ENCODE measurements around the gene GPR82. TPM values are rescaled to one million over a fixed set of nuclear protein-coding genes. Genes with fewer than 3 reads are reported as not detected.

The GPR82 gene
- polyA plus RNA-seq, 1 donor (not counting 4 experiments of a cell fraction or from before 2014, with no cell fraction given) = not detected

DNA sequence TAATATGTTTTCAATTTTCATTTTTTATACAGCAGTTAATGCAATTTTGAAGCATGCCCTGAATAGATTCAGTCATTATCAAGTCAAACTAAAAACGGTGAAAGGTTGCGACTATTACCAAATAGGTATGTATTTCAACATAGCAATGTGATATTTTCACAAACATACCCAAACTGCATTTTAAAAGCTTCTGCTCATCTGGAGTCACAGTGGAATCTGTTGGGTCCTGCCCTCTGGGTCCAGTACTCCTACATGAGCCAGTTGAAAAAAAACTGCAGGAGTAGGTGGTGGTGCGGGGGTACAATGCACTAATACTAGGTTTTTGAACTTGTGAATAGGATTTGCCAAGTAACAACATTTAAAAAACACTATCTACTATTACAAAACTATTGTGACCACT lies 34.3 kb upstream of the GPR82 start:
- TF ChIP-seq, protein P1, sequence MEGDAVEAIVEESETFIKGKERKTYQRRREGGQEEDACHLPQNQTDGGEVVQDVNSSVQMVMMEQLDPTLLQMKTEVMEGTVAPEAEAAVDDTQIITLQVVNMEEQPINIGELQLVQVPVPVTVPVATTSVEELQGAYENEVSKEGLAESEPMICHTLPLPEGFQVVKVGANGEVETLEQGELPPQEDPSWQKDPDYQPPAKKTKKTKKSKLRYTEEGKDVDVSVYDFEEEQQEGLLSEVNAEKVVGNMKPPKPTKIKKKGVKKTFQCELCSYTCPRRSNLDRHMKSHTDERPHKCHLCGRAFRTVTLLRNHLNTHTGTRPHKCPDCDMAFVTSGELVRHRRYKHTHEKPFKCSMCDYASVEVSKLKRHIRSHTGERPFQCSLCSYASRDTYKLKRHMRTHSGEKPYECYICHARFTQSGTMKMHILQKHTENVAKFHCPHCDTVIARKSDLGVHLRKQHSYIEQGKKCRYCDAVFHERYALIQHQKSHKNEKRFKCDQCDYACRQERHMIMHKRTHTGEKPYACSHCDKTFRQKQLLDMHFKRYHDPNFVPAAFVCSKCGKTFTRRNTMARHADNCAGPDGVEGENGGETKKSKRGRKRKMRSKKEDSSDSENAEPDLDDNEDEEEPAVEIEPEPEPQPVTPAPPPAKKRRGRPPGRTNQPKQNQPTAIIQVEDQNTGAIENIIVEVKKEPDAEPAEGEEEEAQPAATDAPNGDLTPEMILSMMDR (optimal IDR thresholded peaks at IDR 0.05 in 1 of 3, IDR thresholded peaks at IDR 0.05 in 1 of 3, conservative IDR thresholded peaks at IDR 0.05 in 1 of 3; ENCODE audit: extremely low read depth in 1 of 3, insufficient read depth in 2 of 3, low read length in 3 of 3) = no peak
- TF ChIP-seq EZH2 (IDR thresholded peaks at IDR 0.05; ENCODE audit: low read length) = no peak
- no peak for FAIRE-seq
- Histone ChIP-seq H3K4me3 (ENCODE audit: control insufficient read depth in 2 of 3, extremely low read depth in 1 of 3, insufficient read depth in 2 of 3, low read depth in 1 of 3, low read length in 3 of 3) (no peak overlapping the region), H3K4me1 (ENCODE audit: control insufficient read depth, extremely low read depth, insufficient read depth, low read length) (no peaks in the 10 kb centered on the region), H3K9me1 (ENCODE audit: control insufficient read depth, extremely low read depth, insufficient read depth, low read length) (no peaks in the 10 kb centered on the region), H3K9ac (ENCODE audit: control insufficient read depth, extremely low read depth, insufficient read depth, low read length) (no peak overlapping the region), H3K36me3 (ENCODE audit: control insufficient read depth in 2 of 2, extremely low read depth in 1 of 2, insufficient read depth in 2 of 2, low read length in 2 of 2) (no peaks in the 10 kb centered on the region), H3K27me3 (ENCODE audit: control insufficient read depth, extremely low read depth, insufficient read depth, low read length) (no peaks in the 10 kb centered on the region), H3K79me2 (ENCODE audit: control insufficient read depth, insufficient read depth, low read length) (no peaks in the 10 kb centered on the region), H3K27ac (ENCODE audit: control insufficient read depth, insufficient read depth, low read length) (no peak overlapping the region), H4K20me1 (ENCODE audit: control insufficient read depth, extremely low read depth, insufficient read depth, low read length) (no peaks in the 10 kb centered on the region), H3K9me3 (ENCODE audit: control insufficient read depth, low read depth, low read length) (no peaks in the 10 kb centered on the region), H2AFZ (ENCODE audit: control insufficient read depth, low read length) (no peak overlapping the region), H3K4me2 (ENCODE audit: control insufficient read depth, extremely low read depth, insufficient read depth, low read depth, low read length) (no peak overlapping the region)
- DNase-seq (ENCODE audit: low read depth, low spot score) = no peak
- dilution Hi-C loops (cut with MboI; ENCODE audit: extremely low pct_ligation_motif_present, low sequenced_read_pairs) = no loop called here

DNA sequence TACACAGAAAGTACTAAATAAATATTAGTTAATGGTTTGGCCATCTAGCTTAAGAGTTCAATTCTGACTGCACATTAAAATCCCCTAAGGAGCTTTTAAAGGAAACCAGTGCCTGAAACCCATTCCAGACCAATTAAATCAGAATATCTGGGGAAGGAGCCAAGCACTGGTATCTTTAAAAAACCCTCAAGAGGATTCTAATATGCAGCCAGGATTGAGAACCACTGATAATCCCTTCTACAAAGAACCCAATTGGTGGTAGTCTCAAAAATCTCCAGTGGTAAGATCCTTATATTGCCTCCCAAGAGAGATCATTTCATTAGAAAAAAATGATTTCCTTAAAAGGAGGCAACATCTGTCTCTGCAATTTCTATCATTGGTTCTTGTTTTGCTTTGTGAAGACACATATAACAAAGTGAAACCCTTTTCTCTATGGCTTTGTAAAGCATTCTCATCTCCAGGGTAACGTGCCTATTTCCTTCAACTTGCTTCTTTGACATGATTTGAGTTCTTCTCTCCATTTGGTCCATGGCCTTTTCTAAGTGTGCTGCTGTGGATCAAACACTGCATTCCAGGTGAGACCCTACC lies 31.7 kb upstream of the GPR82 start:
- dilution Hi-C loops (cut with MboI; ENCODE audit: extremely low pct_ligation_motif_present, low sequenced_read_pairs) = no loop called here

More for the DNA sequence above, 31.7 kb upstream of the GPR82 start:
- no peak for FAIRE-seq
- Histone ChIP-seq H3K27me3 (ENCODE audit: control insufficient read depth, extremely low read depth, insufficient read depth, low read length) (no peaks in the 10 kb centered on the region), H3K27ac (ENCODE audit: control insufficient read depth, insufficient read depth, low read length) (no peak overlapping the region), H3K9me3 (ENCODE audit: control insufficient read depth, low read depth, low read length) (no peaks in the 10 kb centered on the region), H3K9me1 (ENCODE audit: control insufficient read depth, extremely low read depth, insufficient read depth, low read length) (no peaks in the 10 kb centered on the region), H3K4me2 (ENCODE audit: control insufficient read depth, extremely low read depth, insufficient read depth, low read depth, low read length) (no peak overlapping the region), H3K9ac (ENCODE audit: control insufficient read depth, extremely low read depth, insufficient read depth, low read length) (no peak overlapping the region), H3K4me1 (ENCODE audit: control insufficient read depth, extremely low read depth, insufficient read depth, low read length) (no peaks in the 10 kb centered on the region), H3K79me2 (ENCODE audit: control insufficient read depth, insufficient read depth, low read length) (no peaks in the 10 kb centered on the region), H3K36me3 (ENCODE audit: control insufficient read depth in 2 of 2, extremely low read depth in 1 of 2, insufficient read depth in 2 of 2, low read length in 2 of 2) (no peaks in the 10 kb centered on the region), H3K4me3 (ENCODE audit: control insufficient read depth in 2 of 3, extremely low read depth in 1 of 3, insufficient read depth in 2 of 3, low read depth in 1 of 3, low read length in 3 of 3) (no peak overlapping the region), H4K20me1 (ENCODE audit: control insufficient read depth, extremely low read depth, insufficient read depth, low read length) (no peaks in the 10 kb centered on the region), H2AFZ (ENCODE audit: control insufficient read depth, low read length) (no peak overlapping the region)
- TF ChIP-seq EZH2 (IDR thresholded peaks at IDR 0.05; ENCODE audit: low read length) = no peak
- TF ChIP-seq, protein P1 (optimal IDR thresholded peaks at IDR 0.05 in 1 of 3, IDR thresholded peaks at IDR 0.05 in 1 of 3, conservative IDR thresholded peaks at IDR 0.05 in 1 of 3; ENCODE audit: extremely low read depth in 1 of 3, insufficient read depth in 2 of 3, low read length in 3 of 3) = no peak
- DNase-seq (ENCODE audit: low read depth, low spot score) = no peak
